Endothelial cell of umbilical vein (primary cell): Measurements from ENCODE around the gene MS4A7.
"Not testable (repeated sequence)": the region's sequence is repeated elsewhere in the genome, so short reads cannot be mapped to it uniquely, and the experiment has no call there.

Experiments
- EZH2 ChIP-seq: IDR thresholded peaks from 2 replicates; pipeline ENCODE4 v1.6.1; 2012; ENCODE audit warnings: borderline replicate concordance, low read depth, mild to moderate bottlenecking, moderate library complexity, low read length, inconsistent platforms; ENCODE audit not compliant: severe bottlenecking
- POLR2A ChIP-seq: IDR thresholded peaks from 2 replicates; pipeline ENCODE4 v1.6.1; 2012; ENCODE audit warnings: low read depth, mild to moderate bottlenecking, control low read depth, low read length
- TF ChIP-seq, protein P1 (sequence below): IDR thresholded peaks from 2 replicates; pipeline ENCODE4 v1.6.1; 2011; ENCODE audit not compliant: insufficient read depth, insufficient read length
- TF ChIP-seq, protein P2 (sequence below), 2 donors: IDR thresholded peaks; 1 replicate in 1 of 2; 2 replicates in 1 of 2; pipeline ENCODE4 v1.5.1; 2011; ENCODE audit warnings: low read length in 2 of 2, mild to moderate bottlenecking in 2 of 2, moderate library complexity in 2 of 2, control low read depth in 1 of 2, inconsistent platforms in 1 of 2, low read depth in 1 of 2; ENCODE audit not compliant: insufficient read depth in 1 of 2; ENCODE audit errors: extremely low read depth in 1 of 2

DNA sequence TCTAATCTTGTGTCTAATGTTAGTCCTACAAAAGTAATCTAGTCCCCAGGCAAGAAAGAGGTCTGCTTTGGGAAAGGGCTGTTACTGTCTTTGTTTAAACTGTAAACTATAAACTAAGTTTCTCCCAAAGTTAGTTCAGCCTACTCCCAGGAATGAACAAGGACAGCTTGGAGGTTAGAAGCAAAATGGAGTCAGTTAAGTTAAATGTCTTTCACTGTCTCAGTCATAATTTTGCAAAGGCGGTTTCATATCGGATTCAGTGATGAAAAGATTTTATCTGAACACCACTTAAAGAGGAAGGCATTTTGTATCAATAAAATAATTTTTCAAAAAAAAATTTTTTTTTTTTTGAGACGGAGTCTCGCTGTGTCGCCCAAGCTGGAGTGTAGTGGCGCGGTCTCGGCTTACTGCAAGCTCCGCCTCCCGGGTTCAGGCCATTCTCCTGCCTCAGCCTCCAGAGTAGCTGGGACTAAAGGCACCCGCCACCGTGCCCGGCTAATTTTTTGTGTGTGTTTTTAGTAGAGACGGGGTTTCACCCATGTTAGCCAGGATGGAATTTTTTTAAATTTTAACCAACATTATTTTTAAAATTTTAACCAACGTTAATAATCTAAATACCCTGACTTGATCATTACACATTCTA is 11.9 kb upstream of the MS4A7 start:
- TF ChIP-seq, protein P1, sequence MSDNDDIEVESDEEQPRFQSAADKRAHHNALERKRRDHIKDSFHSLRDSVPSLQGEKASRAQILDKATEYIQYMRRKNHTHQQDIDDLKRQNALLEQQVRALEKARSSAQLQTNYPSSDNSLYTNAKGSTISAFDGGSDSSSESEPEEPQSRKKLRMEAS, result not testable (repeated sequence)
- TF ChIP-seq EZH2, POLR2A: not testable (repeated sequence)
- TF ChIP-seq, protein P2, sequence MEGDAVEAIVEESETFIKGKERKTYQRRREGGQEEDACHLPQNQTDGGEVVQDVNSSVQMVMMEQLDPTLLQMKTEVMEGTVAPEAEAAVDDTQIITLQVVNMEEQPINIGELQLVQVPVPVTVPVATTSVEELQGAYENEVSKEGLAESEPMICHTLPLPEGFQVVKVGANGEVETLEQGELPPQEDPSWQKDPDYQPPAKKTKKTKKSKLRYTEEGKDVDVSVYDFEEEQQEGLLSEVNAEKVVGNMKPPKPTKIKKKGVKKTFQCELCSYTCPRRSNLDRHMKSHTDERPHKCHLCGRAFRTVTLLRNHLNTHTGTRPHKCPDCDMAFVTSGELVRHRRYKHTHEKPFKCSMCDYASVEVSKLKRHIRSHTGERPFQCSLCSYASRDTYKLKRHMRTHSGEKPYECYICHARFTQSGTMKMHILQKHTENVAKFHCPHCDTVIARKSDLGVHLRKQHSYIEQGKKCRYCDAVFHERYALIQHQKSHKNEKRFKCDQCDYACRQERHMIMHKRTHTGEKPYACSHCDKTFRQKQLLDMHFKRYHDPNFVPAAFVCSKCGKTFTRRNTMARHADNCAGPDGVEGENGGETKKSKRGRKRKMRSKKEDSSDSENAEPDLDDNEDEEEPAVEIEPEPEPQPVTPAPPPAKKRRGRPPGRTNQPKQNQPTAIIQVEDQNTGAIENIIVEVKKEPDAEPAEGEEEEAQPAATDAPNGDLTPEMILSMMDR (IDR thresholded peaks at IDR 0.05; ENCODE audit: extremely low read depth in 1 of 2, insufficient read depth in 1 of 2, low read depth in 1 of 2, low read length in 2 of 2), result not testable (repeated sequence)
